Keratinocyte (primary cell): ENCODE data around the gene APOE. TPM values are rescaled to one million over a fixed set of nuclear protein-coding genes. Genes with fewer than 3 reads are reported as not detected.
A peak's percentile ranks its signal among the peaks of the same experiment; 100 is the strongest.

Experiments used
- DNase-seq: peaks from one replicate; pipeline ENCODE4 v3.0.0-alpha.2; 2011; ENCODE audit warnings: low read depth, missing footprints, low spot score
- FAIRE-seq: peaks from 2 replicates; lab custom pipeline; 2011; peaks lifted over from hg19 to GRCh38; lab: Jason Lieb, UNC
- H2AFZ ChIP-seq: 2 replicates; pipeline ENCODE4 v1.6.0; 2012; ENCODE audit warnings: low read length, control low read depth, inconsistent platforms; ENCODE audit not compliant: control insufficient read depth
- H3K27ac ChIP-seq: 2 replicates; pipeline ENCODE4 v1.5.1; 2011; ENCODE audit warnings: low read length; ENCODE audit not compliant: control insufficient read depth, insufficient read depth
- H3K27me3 ChIP-seq: 3 replicates; pipeline ENCODE4 v1.6.0; 2011; ENCODE audit warnings: low read length; ENCODE audit not compliant: control insufficient read depth, insufficient read depth; ENCODE audit errors: extremely low read depth
- H3K36me3 ChIP-seq, 2 experiments: 2 replicates in 1 of 2; 3 replicates in 1 of 2; pipeline ENCODE4 v1.5.1; 2011; ENCODE audit warnings: low read length in 2 of 2, mild to moderate bottlenecking in 1 of 2; ENCODE audit not compliant: control insufficient read depth in 2 of 2, insufficient read depth in 2 of 2; ENCODE audit errors: extremely low read depth in 1 of 2
- H3K4me1 ChIP-seq: 3 replicates; pipeline ENCODE4 v1.5.1; 2011; ENCODE audit warnings: low read length; ENCODE audit not compliant: control insufficient read depth, insufficient read depth; ENCODE audit errors: extremely low read depth
- H3K4me2 ChIP-seq: 3 replicates; pipeline ENCODE4 v1.6.0; 2011; ENCODE audit warnings: low read depth, low read length; ENCODE audit not compliant: control insufficient read depth, insufficient read depth; ENCODE audit errors: extremely low read depth
- H3K4me3 ChIP-seq, 3 experiments: fragments of 200-600 bp in 1 of 3; sonication (generic) in 1 of 3; 2 replicates in 2 of 3; 3 replicates in 1 of 3; pipeline ENCODE4 v1.5.1; 2011 to 2016; ENCODE audit warnings: low read length in 3 of 3, mild to moderate bottlenecking in 3 of 3, control low read depth in 2 of 3, inconsistent platforms in 1 of 3, low read depth in 1 of 3, mixed read lengths in 1 of 3, mixed run types in 1 of 3, moderate library complexity in 1 of 3; ENCODE audit not compliant: control insufficient read depth in 2 of 3, insufficient read depth in 2 of 3; ENCODE audit errors: extremely low read depth in 1 of 3
- H3K79me2 ChIP-seq: 2 replicates; pipeline ENCODE4 v1.6.0; 2012; ENCODE audit warnings: low read length; ENCODE audit not compliant: control insufficient read depth, insufficient read depth
- H3K9ac ChIP-seq: 3 replicates; pipeline ENCODE4 v1.6.0; 2011; ENCODE audit warnings: low read length; ENCODE audit not compliant: control insufficient read depth, insufficient read depth; ENCODE audit errors: extremely low read depth
- H3K9me1 ChIP-seq: 3 replicates; pipeline ENCODE4 v1.6.0; 2011; ENCODE audit warnings: low read length; ENCODE audit not compliant: control insufficient read depth, insufficient read depth; ENCODE audit errors: extremely low read depth
- H3K9me3 ChIP-seq: 2 replicates; pipeline ENCODE4 v1.5.1; 2012; ENCODE audit warnings: low read depth, low read length; ENCODE audit not compliant: control insufficient read depth
- H4K20me1 ChIP-seq: 3 replicates; pipeline ENCODE4 v1.6.0; 2011; ENCODE audit warnings: low read length; ENCODE audit not compliant: control insufficient read depth, insufficient read depth; ENCODE audit errors: extremely low read depth
- EZH2 ChIP-seq: IDR thresholded peaks from one replicate; pipeline ENCODE4 v1.6.1; 2012; ENCODE audit warnings: inconsistent platforms, mild to moderate bottlenecking, low read length, moderate library complexity
- dilution Hi-C: fragments of 300-500 bp; cut with MboI; formaldehyde crosslinking; loops from one replicate; pipeline ENCODE4 v1.7.0; 2020; ENCODE audit warnings: low sequenced_read_pairs; ENCODE audit not compliant: extremely low pct_ligation_motif_present
- polyA plus RNA-seq, 5 experiments: library from polyadenylated mRNA; depleted of rRNA in 3 of 5; stranded (reverse) in 3 of 5; stranded (forward) in 1 of 5; unstranded in 1 of 5; fragments of >200 nt; gene quantifications; 1 replicate in 1 of 5; 2 replicates in 3 of 5; 3 replicates in 1 of 5; pipeline versions ENCODE4 v1.2.1 to v1.2.3, GENCODE V29; 2011 to 2012; ENCODE audit warnings: missing spikeins in 2 of 5, low read depth in 1 of 5, low replicate concordance in 1 of 5
- TF ChIP-seq, protein P1 (sequence below), 3 experiments: IDR thresholded peaks in 1 of 3; conservative IDR thresholded peaks in 1 of 3; optimal IDR thresholded peaks in 1 of 3; 2 replicates in 2 of 3; 3 replicates in 1 of 3; pipeline versions ENCODE3 to v1.5.1; 2011; ENCODE audit warnings: low read length in 3 of 3, mild to moderate bottlenecking in 3 of 3, moderate library complexity in 2 of 3, control low read depth in 1 of 3, inconsistent platforms in 1 of 3; ENCODE audit not compliant: insufficient read depth in 2 of 3; ENCODE audit errors: extremely low read depth in 1 of 3

Gene APOE
- polyA plus RNA-seq, 1 donor (not counting 4 experiments of a cell fraction or from before 2014, with no cell fraction given): 30.2 TPM

DNA sequence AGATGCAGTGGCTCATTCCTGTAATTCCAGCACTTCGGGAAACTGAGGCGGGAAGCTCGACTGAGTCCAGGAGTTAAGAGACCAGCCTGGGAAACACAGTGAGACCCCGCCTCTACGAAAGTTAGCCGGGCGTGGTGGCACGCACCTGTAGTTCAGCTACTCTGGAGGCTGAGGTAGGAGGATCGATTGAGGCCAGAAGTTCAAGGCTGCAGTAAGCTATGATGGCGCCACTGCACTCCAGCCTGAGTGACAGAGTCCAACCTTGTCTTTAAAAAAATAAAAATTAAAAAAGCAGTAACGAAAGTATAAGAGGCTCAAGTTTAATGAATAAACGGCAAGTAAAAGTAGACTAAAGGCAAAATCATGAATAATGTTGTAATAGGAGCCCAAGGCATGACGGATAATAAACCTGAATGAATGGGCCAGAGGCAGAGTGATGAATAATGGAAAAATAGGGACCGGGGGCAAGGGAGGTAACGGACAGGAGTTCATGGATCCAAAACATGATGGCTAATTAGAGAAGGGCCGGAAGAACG is 15.7 kb upstream of the APOE start:
- H3K27me3 ChIP-seq: no peaks in the 10 kb centered on the region
- no peak for DNase-seq
- peaks cover 4% of the 10 kb centered on the region for H4K20me1 ChIP-seq
- no peak for FAIRE-seq
- H3K4me1 ChIP-seq: peaks cover 17% of the 10 kb centered on the region
- peak overlapping the region; percentile 44 to 54 (median 46) for H3K4me3 ChIP-seq
- H3K79me2 ChIP-seq: peaks cover 36% of the 10 kb centered on the region
- peaks cover 23 to 30% of the 10 kb centered on the region in 2 experiments for H3K36me3 ChIP-seq
- TF ChIP-seq EZH2: no peak
- TF ChIP-seq, protein P1, sequence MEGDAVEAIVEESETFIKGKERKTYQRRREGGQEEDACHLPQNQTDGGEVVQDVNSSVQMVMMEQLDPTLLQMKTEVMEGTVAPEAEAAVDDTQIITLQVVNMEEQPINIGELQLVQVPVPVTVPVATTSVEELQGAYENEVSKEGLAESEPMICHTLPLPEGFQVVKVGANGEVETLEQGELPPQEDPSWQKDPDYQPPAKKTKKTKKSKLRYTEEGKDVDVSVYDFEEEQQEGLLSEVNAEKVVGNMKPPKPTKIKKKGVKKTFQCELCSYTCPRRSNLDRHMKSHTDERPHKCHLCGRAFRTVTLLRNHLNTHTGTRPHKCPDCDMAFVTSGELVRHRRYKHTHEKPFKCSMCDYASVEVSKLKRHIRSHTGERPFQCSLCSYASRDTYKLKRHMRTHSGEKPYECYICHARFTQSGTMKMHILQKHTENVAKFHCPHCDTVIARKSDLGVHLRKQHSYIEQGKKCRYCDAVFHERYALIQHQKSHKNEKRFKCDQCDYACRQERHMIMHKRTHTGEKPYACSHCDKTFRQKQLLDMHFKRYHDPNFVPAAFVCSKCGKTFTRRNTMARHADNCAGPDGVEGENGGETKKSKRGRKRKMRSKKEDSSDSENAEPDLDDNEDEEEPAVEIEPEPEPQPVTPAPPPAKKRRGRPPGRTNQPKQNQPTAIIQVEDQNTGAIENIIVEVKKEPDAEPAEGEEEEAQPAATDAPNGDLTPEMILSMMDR (optimal IDR thresholded peaks at IDR 0.05 in 1 of 3, IDR thresholded peaks at IDR 0.05 in 1 of 3, conservative IDR thresholded peaks at IDR 0.05 in 1 of 3; ENCODE audit: extremely low read depth in 1 of 3, insufficient read depth in 2 of 3, low read length in 3 of 3): no peak
- dilution Hi-C loops: no loop called here
- H2AFZ ChIP-seq: peak overlapping the region; percentile 86
- H3K4me2 ChIP-seq: peak overlapping the region; percentile 80
- H3K9ac ChIP-seq: peak overlapping the region; percentile 70
- H3K9me1 ChIP-seq: no peaks in the 10 kb centered on the region
- H3K9me3 ChIP-seq: no peaks in the 10 kb centered on the region
- H3K27ac ChIP-seq: peak overlapping the region; percentile 75

DNA sequence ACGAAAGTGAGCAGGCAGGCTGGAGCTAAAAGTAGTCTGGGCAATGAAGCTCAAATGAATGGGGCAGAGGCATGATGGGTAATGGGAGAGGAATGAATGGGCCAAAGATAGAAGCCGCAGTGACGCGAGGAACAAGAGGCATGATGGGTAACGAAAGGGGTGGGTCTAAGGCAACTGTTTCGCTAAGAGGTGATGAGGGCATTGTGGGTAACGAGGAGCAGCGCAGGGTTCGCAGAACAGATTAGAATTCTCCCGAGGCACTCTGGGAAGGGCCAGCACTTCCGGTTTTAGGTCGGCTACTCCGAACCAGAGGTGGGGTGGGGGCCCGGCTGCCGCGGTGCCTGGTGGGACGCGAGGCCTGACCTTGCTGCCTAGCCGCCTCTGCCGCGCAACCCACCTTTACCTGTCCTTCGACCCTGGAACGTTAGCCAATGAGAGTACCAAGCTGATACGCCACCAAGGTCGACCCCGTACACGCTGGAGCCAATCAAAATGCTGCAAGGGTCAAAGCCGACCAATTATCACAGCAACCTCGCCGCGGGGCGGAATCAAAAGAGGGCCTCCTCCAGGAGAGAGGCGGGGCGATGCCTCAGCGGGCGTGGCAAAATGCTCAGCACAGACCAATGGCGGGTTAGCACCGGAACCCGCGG is 15.1 kb upstream of the APOE start:
- H3K4me1 ChIP-seq: peaks cover 17% of the 10 kb centered on the region
- no peaks in the 10 kb centered on the region for H3K27me3 ChIP-seq
- peak overlapping the region; percentile 80 for H3K4me2 ChIP-seq
- H4K20me1 ChIP-seq: peaks cover 7% of the 10 kb centered on the region
- H3K9me3 ChIP-seq: no peaks in the 10 kb centered on the region
- FAIRE-seq: peak; percentile 97
- no peaks in the 10 kb centered on the region for H3K9me1 ChIP-seq
- H3K79me2 ChIP-seq: peaks cover 40% of the 10 kb centered on the region
- peak overlapping the region; percentile 70 for H3K9ac ChIP-seq
- dilution Hi-C loops: no loop called here
- H3K36me3 ChIP-seq: peaks cover 27 to 35% of the 10 kb centered on the region in 2 experiments
- DNase-seq: peak; percentile 98
- TF ChIP-seq, protein P1 (optimal IDR thresholded peaks at IDR 0.05 in 1 of 3, IDR thresholded peaks at IDR 0.05 in 1 of 3, conservative IDR thresholded peaks at IDR 0.05 in 1 of 3; ENCODE audit: extremely low read depth in 1 of 3, insufficient read depth in 2 of 3, low read length in 3 of 3): no peak
- no peak for TF ChIP-seq EZH2
- peak overlapping the region; percentile 75 for H3K27ac ChIP-seq
- H2AFZ ChIP-seq: peak overlapping the region; percentile 86
- peak overlapping the region; percentile 46 to 54 (median 49) for H3K4me3 ChIP-seq
